ENCODE data around the gene ZDHHC19. TPM values are rescaled to one million over a fixed set of nuclear protein-coding genes. Genes with fewer than 3 reads are reported as not detected.
"Not testable (repeated sequence)": the region's sequence is repeated elsewhere in the genome, so short reads cannot be mapped to it uniquely, and the experiment has no call there.

Gene ZDHHC19
- total RNA-seq, 6 donors from 2014 or later, result 1.4 to 3.1 TPM; not detected in 4

- ATAC-seq (ENCODE audit: low FRiP score in 2 of 2) (no peak), DNase-seq (no peak)
- H3K9me3 ChIP-seq, result no peaks in the 10 kb centered on the region
- H3K36me3 ChIP-seq, result no peaks in the 10 kb centered on the region
- TF ChIP-seq POLR2AphosphoS5 (IDR thresholded peaks at IDR 0.05), result no peak
- no peak for TF ChIP-seq CTCF (IDR thresholded peaks at IDR 0.05)
- no peak for TF ChIP-seq POLR2A (IDR thresholded peaks at IDR 0.05)
- H3K4me3 ChIP-seq, result peak overlapping the region in 2 of 4 donors; percentile 12 to 25
- peaks cover 10 to 20% (median 14%) of the 10 kb centered on the region in 4 donors for H3K4me1 ChIP-seq
- H3K27ac ChIP-seq, result no peak overlapping the region
- no peaks in the 10 kb centered on the region for H3K27me3 ChIP-seq
- WGBS, 2 donors, result 56% methylated on average over 25 of the region's 25 CpGs; no CpG with 5 or more reads in 1 of the 2 donors
These were observed 5.5 kb upstream of the ZDHHC19 start for GRCh38 chr3:196216681-196217211.

GRCh38 chr3:196216089-196216564 lies 4.9 kb upstream of the ZDHHC19 start, which contains the start of gene SLC51A:
Gene SLC51A (plus strand): TSS chr3:196216534. CDS start chr3:196216713, 179 bp downstream.
- no peak for TF ChIP-seq EP300 (IDR thresholded peaks at IDR 0.05)
- no peak for TF ChIP-seq POLR2AphosphoS5 (IDR thresholded peaks at IDR 0.05)
- TF ChIP-seq POLR2A (IDR thresholded peaks at IDR 0.05), result no peak
- no peak for TF ChIP-seq CTCF (IDR thresholded peaks at IDR 0.05)
- H3K4me3 ChIP-seq, result peak within 1 kb of the TSS in 2 of 4 donors; percentile 12 to 25
- H3K27me3 ChIP-seq, result no peaks in the 10 kb centered on the region

GRCh38 chr3:196215493-196216020 lies 4.4 kb upstream of the ZDHHC19 start:
- WGBS, 2 donors, result 66 to 77% methylated on average over 10 of the region's 10 CpGs
- ATAC-seq (ENCODE audit: low FRiP score in 2 of 2) (no peak), DNase-seq (no peak)
- Histone ChIP-seq H3K4me3 (no peak overlapping the region), H3K9me3 (no peaks in the 10 kb centered on the region), H3K27ac (no peak overlapping the region), H3K4me1 (peaks cover 10 to 20% (median 14%) of the 10 kb centered on the region in 4 donors), H3K27me3 (no peaks in the 10 kb centered on the region), H3K36me3 (no peaks in the 10 kb centered on the region)
- no peak for TF ChIP-seq EP300 (IDR thresholded peaks at IDR 0.05)
- no peak for TF ChIP-seq CTCF (IDR thresholded peaks at IDR 0.05)
- TF ChIP-seq POLR2AphosphoS5 (IDR thresholded peaks at IDR 0.05), result no peak
- no peak for TF ChIP-seq POLR2A (IDR thresholded peaks at IDR 0.05)

More at GRCh38 chr3:196216089-196216564, 4.9 kb upstream of the ZDHHC19 start, which contains the start of gene SLC51A:
- DNase-seq (no peak), ATAC-seq (ENCODE audit: low FRiP score in 2 of 2) (no peak)
- Histone ChIP-seq H3K4me1 (peaks cover 10 to 20% (median 14%) of the 10 kb centered on the region in 4 donors), H3K27ac (no peak within 1 kb of the TSS), H3K36me3 (no peaks in the 10 kb centered on the region), H3K9me3 (no peaks in the 10 kb centered on the region)
- WGBS, 2 donors, result 44 to 65% methylated on average over 7 to 15 of the region's 15 CpGs

- Histone ChIP-seq H3K9me3 (no peaks in the 10 kb centered on the region), H3K4me1 (peaks cover 6 to 20% (median 12%) of the 10 kb centered on the region in 4 donors), H3K36me3 (no peaks in the 10 kb centered on the region), H3K4me3 (no peak overlapping the region), H3K27me3 (no peaks in the 10 kb centered on the region), H3K27ac (no peak overlapping the region)
- TF ChIP-seq POLR2A (IDR thresholded peaks at IDR 0.05) (no peak), CTCF (IDR thresholded peaks at IDR 0.05) (no peak), EP300 (IDR thresholded peaks at IDR 0.05) (no peak), POLR2AphosphoS5 (IDR thresholded peaks at IDR 0.05) (no peak)
- WGBS, 2 donors, result 83 to 85% methylated on average over 15 of the region's 16 CpGs
- ATAC-seq (ENCODE audit: low FRiP score in 2 of 2) (no peak), DNase-seq (no peak)
These were observed 3.7 kb upstream of the ZDHHC19 start for GRCh38 chr3:196214783-196215441.

- ATAC-seq (ENCODE audit: low FRiP score in 2 of 2); H3K27me3 ChIP-seq; DNase-seq; H3K27ac ChIP-seq; H3K4me3 ChIP-seq; H3K36me3 ChIP-seq; H3K9me3 ChIP-seq: not testable (repeated sequence)
- peaks cover 4 to 10% (median 6%) of the 10 kb centered on the region in 4 donors for H3K4me1 ChIP-seq
- WGBS, 2 donors, result 77 to 86% methylated on average over 11 of the region's 11 CpGs
These were observed 1.1 kb downstream of the ZDHHC19 start for GRCh38 chr3:196209944-196210672.

All from upper lobe of left lung (tissue), 6 donors.